ENCODE results near the gene YEATS2.

DNA sequence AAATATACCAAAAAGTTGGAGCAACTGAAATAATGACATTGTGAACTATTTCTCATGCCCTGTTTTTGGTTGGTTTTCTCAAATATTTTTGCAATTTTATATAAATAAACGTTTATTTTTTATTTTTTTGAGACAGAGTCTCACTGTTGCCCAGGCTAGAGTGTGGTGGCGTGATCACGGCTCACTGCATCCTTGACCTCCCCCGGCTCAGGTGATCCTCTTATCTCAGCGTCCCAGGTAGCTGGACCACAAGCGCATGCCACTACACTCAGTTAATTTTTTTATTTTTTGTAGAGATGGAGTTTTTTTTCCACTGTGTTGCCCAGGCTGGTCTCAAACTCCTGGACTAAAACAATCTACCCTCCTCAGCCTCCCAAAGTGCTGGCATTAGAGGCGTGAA is 45.6 kb downstream of the YEATS2 start:
- TF ChIP-seq, protein P1, sequence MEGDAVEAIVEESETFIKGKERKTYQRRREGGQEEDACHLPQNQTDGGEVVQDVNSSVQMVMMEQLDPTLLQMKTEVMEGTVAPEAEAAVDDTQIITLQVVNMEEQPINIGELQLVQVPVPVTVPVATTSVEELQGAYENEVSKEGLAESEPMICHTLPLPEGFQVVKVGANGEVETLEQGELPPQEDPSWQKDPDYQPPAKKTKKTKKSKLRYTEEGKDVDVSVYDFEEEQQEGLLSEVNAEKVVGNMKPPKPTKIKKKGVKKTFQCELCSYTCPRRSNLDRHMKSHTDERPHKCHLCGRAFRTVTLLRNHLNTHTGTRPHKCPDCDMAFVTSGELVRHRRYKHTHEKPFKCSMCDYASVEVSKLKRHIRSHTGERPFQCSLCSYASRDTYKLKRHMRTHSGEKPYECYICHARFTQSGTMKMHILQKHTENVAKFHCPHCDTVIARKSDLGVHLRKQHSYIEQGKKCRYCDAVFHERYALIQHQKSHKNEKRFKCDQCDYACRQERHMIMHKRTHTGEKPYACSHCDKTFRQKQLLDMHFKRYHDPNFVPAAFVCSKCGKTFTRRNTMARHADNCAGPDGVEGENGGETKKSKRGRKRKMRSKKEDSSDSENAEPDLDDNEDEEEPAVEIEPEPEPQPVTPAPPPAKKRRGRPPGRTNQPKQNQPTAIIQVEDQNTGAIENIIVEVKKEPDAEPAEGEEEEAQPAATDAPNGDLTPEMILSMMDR (conservative IDR thresholded peaks at IDR 0.05 in 1 of 2, IDR thresholded peaks at IDR 0.05 in 1 of 2; ENCODE audit: low read depth in 1 of 2, low read length in 2 of 2), result no peak
- no peak for TF ChIP-seq EZH2 (IDR thresholded peaks at IDR 0.05; ENCODE audit: low read length, missing control alignments)
